ENCODE data around the gene AOAH. TPM values are rescaled to one million over a fixed set of nuclear protein-coding genes. Genes with fewer than 3 reads are reported as not detected.
"Not testable (repeated sequence)": the region's sequence is repeated elsewhere in the genome, so short reads cannot be mapped to it uniquely, and the experiment has no call there.

The AOAH gene
- total and polyA plus RNA-seq, 2 of the 13 experiments (the other 11 are each of a cell fraction or from before 2014, with no cell fraction given) = not detected

GRCh38 chr7:36466001-36466400 is 258.3 kb downstream of the AOAH start:
- H3K4me1 ChIP-seq (ENCODE audit: insufficient read depth, low read length); ATAC-seq; H3K4me3 ChIP-seq (replicated peaks in 1 of 3; ENCODE audit: insufficient read depth in 1 of 3, low read depth in 2 of 3, low read length in 3 of 3); H2AFZ ChIP-seq (ENCODE audit: low read length); POLR2A ChIA-PET; H4K20me1 ChIP-seq (ENCODE audit: insufficient read depth, low read length); H3K36me3 ChIP-seq (replicated peaks in 1 of 2; ENCODE audit: control insufficient read depth in 1 of 2, insufficient read depth in 2 of 2, low read length in 2 of 2); H3K79me2 ChIP-seq (ENCODE audit: insufficient read depth, low read length); H3K27me3 ChIP-seq (ENCODE audit: control insufficient read depth in 1 of 2, insufficient read depth in 2 of 2, low read length in 2 of 2); FAIRE-seq; intact Hi-C loops (cut with micrococcal nuclease; ENCODE audit: unreplicated experiment); CTCF ChIA-PET (ENCODE audit: low intra/inter-chr PET ratio, low total read pairs); H3K9me3 ChIP-seq (ENCODE audit: low read length); H3K9ac ChIP-seq (ENCODE audit: insufficient read depth, low read depth, low read length); H3K27ac ChIP-seq (ENCODE audit: extremely low read length, insufficient read depth, low read length); DNase-seq (ENCODE audit: low spot score); H3K4me2 ChIP-seq (ENCODE audit: low read depth, low read length); BruUV-seq (replicated peaks): not testable (repeated sequence)
- WGBS (ENCODE audit: low lambda C conversion rate) = 39% methylated on average over 5 of the region's 5 CpGs
- in situ Hi-C loops (cut with HindIII; ENCODE audit: extremely low pct_ligation_motif_present, low pct_unique_long_range_greater_than_20kb) = loop anchor here (25.0 kb wide), 1 partner anchor 496 kb away; no protein-coding TSS in a partner anchor

DNA sequence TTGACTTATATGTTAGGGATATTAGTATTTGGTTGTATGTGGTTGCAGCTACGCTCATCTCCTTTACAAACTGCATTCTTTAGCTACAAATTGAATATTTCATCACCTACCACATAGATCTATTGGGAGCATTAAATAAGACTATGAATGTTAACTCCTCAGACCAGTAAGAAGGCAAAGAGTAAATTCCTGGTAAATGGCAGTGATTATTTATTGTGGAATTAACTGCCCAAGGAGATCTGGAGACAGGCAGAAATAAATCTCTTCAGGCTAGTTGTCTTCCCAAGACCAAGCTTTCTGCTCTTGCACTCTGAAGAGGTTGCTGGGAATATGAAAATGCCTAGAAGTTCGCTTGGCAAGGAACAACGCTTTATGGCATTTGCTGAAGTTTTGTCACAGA is 260.0 kb downstream of the AOAH start:
- BruUV-seq (replicated peaks) = no TSS peak
- POLR2A ChIA-PET = no interaction called here
- Histone ChIP-seq H4K20me1 (ENCODE audit: insufficient read depth, low read length) (no peaks in the 10 kb centered on the region), H3K27ac (ENCODE audit: extremely low read length, insufficient read depth, low read length) (no peak overlapping the region), H3K4me2 (ENCODE audit: low read depth, low read length) (no peak overlapping the region), H3K4me3 (replicated peaks in 1 of 3; ENCODE audit: insufficient read depth in 1 of 3, low read depth in 2 of 3, low read length in 3 of 3) (no peak overlapping the region), H3K36me3 (replicated peaks in 1 of 2; ENCODE audit: control insufficient read depth in 1 of 2, insufficient read depth in 2 of 2, low read length in 2 of 2) (no peaks in the 10 kb centered on the region), H2AFZ (ENCODE audit: low read length) (no peak overlapping the region), H3K79me2 (ENCODE audit: insufficient read depth, low read length) (no peaks in the 10 kb centered on the region), H3K4me1 (ENCODE audit: insufficient read depth, low read length) (peaks cover 12% of the 10 kb centered on the region), H3K9me3 (ENCODE audit: low read length) (no peaks in the 10 kb centered on the region), H3K27me3 (ENCODE audit: control insufficient read depth in 1 of 2, insufficient read depth in 2 of 2, low read length in 2 of 2) (no peaks in the 10 kb centered on the region), H3K9ac (ENCODE audit: insufficient read depth, low read depth, low read length) (no peak overlapping the region)
- no peak for ATAC-seq
- intact Hi-C loops (cut with micrococcal nuclease; ENCODE audit: unreplicated experiment) = no loop called here
- CTCF ChIA-PET (ENCODE audit: low intra/inter-chr PET ratio, low total read pairs) = no interaction called here
- in situ Hi-C loops (cut with HindIII; ENCODE audit: extremely low pct_ligation_motif_present, low pct_unique_long_range_greater_than_20kb) = loop anchor here (25.0 kb wide), 1 partner anchor 498 kb away; no protein-coding TSS in a partner anchor
- 28% methylated on average over 3 of the region's 3 CpGs for WGBS (ENCODE audit: low lambda C conversion rate)
- DNase-seq (ENCODE audit: low spot score) = no peak
- no peak for FAIRE-seq
- TF ChIP-seq ZBTB1 (CRISPR knock-in tag; IDR thresholded peaks at IDR 0.05; ENCODE audit: borderline replicate concordance) = no peak
- no peak for TF ChIP-seq GLI4 (CRISPR knock-in tag; IDR thresholded peaks at IDR 0.05; ENCODE audit: borderline replicate concordance)
- no peak for TF ChIP-seq ZNF589 (CRISPR knock-in tag; conservative IDR thresholded peaks at IDR 0.05)
- no peak for TF ChIP-seq GRHL1 (CRISPR knock-in tag; conservative IDR thresholded peaks at IDR 0.05)
- TF ChIP-seq MYPOP (CRISPR knock-in tag; IDR thresholded peaks at IDR 0.05) = no peak
- TF ChIP-seq DNMT3B (CRISPR knock-in tag; conservative IDR thresholded peaks at IDR 0.05) = no peak
- no peak for TF ChIP-seq NR1H2 (CRISPR knock-in tag; IDR thresholded peaks at IDR 0.05; ENCODE audit: borderline replicate concordance, low read depth)
- no peak for TF ChIP-seq AGO2 (optimal IDR thresholded peaks at IDR 0.05; ENCODE audit: low read depth, low read length)
- TF ChIP-seq HIC2 (CRISPR knock-in tag; IDR thresholded peaks at IDR 0.05; ENCODE audit: low read depth) = no peak
- TF ChIP-seq, protein P1, sequence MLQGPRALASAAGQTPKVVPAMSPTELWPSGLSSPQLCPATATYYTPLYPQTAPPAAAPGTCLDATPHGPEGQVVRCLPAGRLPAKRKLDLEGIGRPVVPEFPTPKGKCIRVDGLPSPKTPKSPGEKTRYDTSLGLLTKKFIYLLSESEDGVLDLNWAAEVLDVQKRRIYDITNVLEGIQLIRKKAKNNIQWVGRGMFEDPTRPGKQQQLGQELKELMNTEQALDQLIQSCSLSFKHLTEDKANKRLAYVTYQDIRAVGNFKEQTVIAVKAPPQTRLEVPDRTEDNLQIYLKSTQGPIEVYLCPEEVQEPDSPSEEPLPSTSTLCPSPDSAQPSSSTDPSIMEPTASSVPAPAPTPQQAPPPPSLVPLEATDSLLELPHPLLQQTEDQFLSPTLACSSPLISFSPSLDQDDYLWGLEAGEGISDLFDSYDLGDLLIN (CRISPR knock-in tag; IDR thresholded peaks at IDR 0.05; ENCODE audit: borderline replicate concordance) = no peak
- TF ChIP-seq HNRNPH1 (optimal IDR thresholded peaks at IDR 0.05; ENCODE audit: low read depth, low read length) = no peak
- TF ChIP-seq ZNF816 (CRISPR knock-in tag; IDR thresholded peaks at IDR 0.05; ENCODE audit: borderline replicate concordance) = no peak
- TF ChIP-seq ZNF839 (CRISPR knock-in tag; IDR thresholded peaks at IDR 0.05; ENCODE audit: borderline replicate concordance) = no peak

Measured in HepG2 (cell line).